Pulmonary artery endothelial cell (primary cell): ENCODE results near the gene FGF2. TPM values are rescaled to one million over a fixed set of nuclear protein-coding genes. Genes with fewer than 3 reads are reported as not detected.
"Not testable (repeated sequence)": the region's sequence is repeated elsewhere in the genome, so short reads cannot be mapped to it uniquely, and the experiment has no call there.

Experiments used
- DNase-seq: peaks from one replicate; pipeline ENCODE4 v3.0.0-alpha.2; 2011; ENCODE audit warnings: low read depth, low spot score
- total RNA-seq: library from RNA; depleted of rRNA; stranded (reverse); fragments of >200 nt; gene quantifications from 2 replicates; pipeline ENCODE4 v1.2.3, GENCODE V29; 2014

The FGF2 gene
- total RNA-seq, 1 donor from 2014 or later: 16.6 TPM

- not testable (repeated sequence) for DNase-seq
These were observed 13.8 kb upstream of the FGF2 start for GRCh38 chr4:122812823-122813222.

GRCh38 chr4:122814426-122814825 lies 12.2 kb upstream of the FGF2 start:
- no peak for DNase-seq

GRCh38 chr4:122815248-122815647 lies 11.4 kb upstream of the FGF2 start:
- no peak for DNase-seq

GRCh38 chr4:122816476-122816875 lies 10.2 kb upstream of the FGF2 start:
- DNase-seq: no peak

- DNase-seq: no peak
These were observed 6.8 kb upstream of the FGF2 start for GRCh38 chr4:122819708-122820449.

GRCh38 chr4:122821092-122821491 lies 5.5 kb upstream of the FGF2 start:
- DNase-seq: no peak

GRCh38 chr4:122822466-122822865 lies 4.2 kb upstream of the FGF2 start:
- no peak for DNase-seq

- DNase-seq: no peak
These were observed 3.2 kb upstream of the FGF2 start for GRCh38 chr4:122823476-122823875.

GRCh38 chr4:122824616-122825015 lies 2.0 kb upstream of the FGF2 start:
- no peak for DNase-seq

- DNase-seq: no peak
These were observed 528 bp upstream of the FGF2 start for GRCh38 chr4:122826079-122826527.

- DNase-seq: no peak
These were observed 737 bp downstream of the FGF2 start for GRCh38 chr4:122827258-122827878.

- peak; percentile 37 for DNase-seq
These were observed 1.4 kb downstream of the FGF2 start for GRCh38 chr4:122827879-122828601.

GRCh38 chr4:122830426-122831095 lies 3.9 kb downstream of the FGF2 start:
- no peak for DNase-seq

GRCh38 chr4:122831515-122832196 lies 5.0 kb downstream of the FGF2 start:
- no peak for DNase-seq

GRCh38 chr4:122832732-122833131 lies 6.1 kb downstream of the FGF2 start:
- no peak for DNase-seq

- no peak for DNase-seq
These were observed 7.4 kb downstream of the FGF2 start for GRCh38 chr4:122833999-122834398.

GRCh38 chr4:122836941-122837340 lies 10.3 kb downstream of the FGF2 start:
- DNase-seq: no peak

- no peak for DNase-seq
These were observed 11.4 kb downstream of the FGF2 start for GRCh38 chr4:122838034-122838433.

- DNase-seq: no peak
These were observed 15.8 kb downstream of the FGF2 start for GRCh38 chr4:122842392-122842791.

GRCh38 chr4:122842984-122843531 lies 16.4 kb downstream of the FGF2 start:
- DNase-seq: no peak

- not testable (repeated sequence) for DNase-seq
These were observed 17.8 kb downstream of the FGF2 start for GRCh38 chr4:122844391-122844790.
